Common myeloid progenitor, CD34-positive (primary cell): ENCODE results near the gene PBXIP1.
A peak's percentile ranks its signal among the peaks of the same experiment; 100 is the strongest.

Source experiments
- CTCF ChIA-PET: fragments of 350-600 bp; sonication (Branson Sonifier 250); formaldehyde crosslinking; loops from one replicate; lab custom pipeline; 2021; ENCODE audit warnings: antibody characterized with exemption; lab: Charles Lee
- POLR2A ChIA-PET: fragments of 350-600 bp; sonication (Branson Sonifier 250); formaldehyde crosslinking; loops from one replicate; lab custom pipeline; 2021; ENCODE audit warnings: antibody characterized with exemption; lab: Charles Lee
- DNase-seq, 3 donors: peaks; one replicate each; pipeline versions ENCODE4 v3.0.0 to v3.0.0-alpha.2; 2013
- H3K27ac ChIP-seq, 2 experiments: 1 replicate in 1 of 2; 2 replicates in 1 of 2; pipeline ENCODE4 v1.7.0; 2013; ENCODE audit warnings: inconsistent platforms in 2 of 2, low read length in 2 of 2, mild to moderate bottlenecking in 2 of 2, low read depth in 1 of 2, moderate library complexity in 1 of 2; ENCODE audit not compliant: severe bottlenecking in 2 of 2, insufficient read depth in 1 of 2, poor library complexity in 1 of 2
- H3K27me3 ChIP-seq, 5 experiments: replicated peaks in 2 of 5; 1 replicate in 3 of 5; 2 replicates in 2 of 5; pipeline versions ENCODE4 v1.6.1 to v1.7.0; 2013; ENCODE audit warnings: low read length in 4 of 5, mild to moderate bottlenecking in 2 of 5, moderate library complexity in 2 of 5, inconsistent platforms in 1 of 5; ENCODE audit not compliant: insufficient read depth in 5 of 5, control insufficient read depth in 4 of 5
- H3K36me3 ChIP-seq, 4 experiments: 1 replicate in 2 of 4; 2 replicates in 2 of 4; pipeline versions ENCODE4 v1.6.1 to v1.7.0; 2013; ENCODE audit warnings: low read length in 3 of 4, control low read depth in 1 of 4, mild to moderate bottlenecking in 1 of 4; ENCODE audit not compliant: control insufficient read depth in 4 of 4, insufficient read depth in 4 of 4
- H3K4me1 ChIP-seq, 4 experiments: 1 replicate in 3 of 4; 2 replicates in 1 of 4; pipeline versions ENCODE4 v1.6.1 to v1.7.1; 2013; ENCODE audit warnings: low read length in 3 of 4, mild to moderate bottlenecking in 3 of 4, control low read depth in 1 of 4, inconsistent platforms in 1 of 4, moderate library complexity in 1 of 4; ENCODE audit not compliant: control insufficient read depth in 4 of 4, insufficient read depth in 4 of 4; ENCODE audit errors: control extremely low read depth in 1 of 4
- H3K4me3 ChIP-seq, 7 experiments: 1 replicate in 4 of 7; 2 replicates in 3 of 7; pipeline versions ENCODE4 v1.5.1 to v1.7.0; 2013; ENCODE audit warnings: mild to moderate bottlenecking in 7 of 7, low read length in 6 of 7, moderate library complexity in 6 of 7, inconsistent platforms in 2 of 7, low read depth in 2 of 7, control low read depth in 1 of 7; ENCODE audit not compliant: insufficient read depth in 4 of 7, control insufficient read depth in 1 of 7; ENCODE audit errors: extremely low read depth in 1 of 7
- H3K9me3 ChIP-seq, 5 experiments: 1 replicate in 4 of 5; 2 replicates in 1 of 5; pipeline versions ENCODE4 v1.6.1 to v1.7.1; 2013; ENCODE audit warnings: low read length in 4 of 5, mild to moderate bottlenecking in 2 of 5, inconsistent platforms in 1 of 5, low read depth in 1 of 5, moderate library complexity in 1 of 5; ENCODE audit not compliant: control insufficient read depth in 4 of 5, insufficient read depth in 2 of 5; ENCODE audit errors: control extremely low read depth in 1 of 5
- WGBS: methylation state at CpG from one replicate; pipeline ENCODE4 v1.1.5; 2013; ENCODE audit not compliant: insufficient coverage; 5-methylcytosine and 5-hydroxymethylcytosine counted together

PBXIP1 gene

GRCh38 chr1:154963643-154964042, 7.7 kb upstream of the PBXIP1 start:
- Histone ChIP-seq H3K27me3 (no peaks in the 10 kb centered on the region), H3K27ac (peak overlapping the region in 1 of 2 experiments; percentile 97), H3K4me1 (peaks cover 14 to 35% (median 30%) of the 10 kb centered on the region in 4 experiments), H3K4me3 (no peak overlapping the region), H3K36me3 (peaks cover 6 to 63% (median 48%) of the 10 kb centered on the region in 4 experiments), H3K9me3 (no peaks in the 10 kb centered on the region)
- CTCF ChIA-PET = interaction anchor here (0.9 to 3.7 kb wide), 9 partner anchors 7 to 89 kb away, joined by 3 to 13 read pairs (median 4); partner anchors contain the start of genes CKS1B and PBXIP1
- DNase-seq = no peak
- 94% methylated on average over 7 of the region's 8 CpGs for WGBS
- POLR2A ChIA-PET = no interaction called here

GRCh38 chr1:154962795-154963330, 7.0 kb upstream of the PBXIP1 start:
- Histone ChIP-seq H3K4me1 (peaks cover 14 to 35% (median 30%) of the 10 kb centered on the region in 4 experiments), H3K27ac (peak overlapping the region; percentile 89 to 97), H3K27me3 (no peaks in the 10 kb centered on the region), H3K36me3 (peaks cover 6 to 63% (median 50%) of the 10 kb centered on the region in 4 experiments), H3K9me3 (no peaks in the 10 kb centered on the region), H3K4me3 (peak overlapping the region in 6 of 7 experiments; percentile 11 to 88 (median 82))
- POLR2A ChIA-PET = interaction anchor here (0.6 kb wide), 1 partner anchor 28 kb away, joined by 3 read pairs; no protein-coding TSS in a partner anchor
- WGBS = 87% methylated on average over 4 of the region's 6 CpGs
- no peak for DNase-seq
- CTCF ChIA-PET = interaction anchor here (0.9 to 2.6 kb wide), 7 partner anchors 10 to 90 kb away, joined by 3 to 7 read pairs (median 3); partner anchors contain the start of gene CKS1B

GRCh38 chr1:154962156-154962749, 6.4 kb upstream of the PBXIP1 start:
- Histone ChIP-seq H3K36me3 (peaks cover 5 to 58% (median 49%) of the 10 kb centered on the region in 4 experiments), H3K4me1 (peaks cover 14 to 35% (median 30%) of the 10 kb centered on the region in 4 experiments), H3K9me3 (no peaks in the 10 kb centered on the region), H3K27ac (peak overlapping the region; percentile 89 to 97), H3K27me3 (no peaks in the 10 kb centered on the region), H3K4me3 (peak overlapping the region; percentile 74 to 97 (median 84))
- whole genome bisulfite sequencing = 2% methylated on average over 13 of the region's 25 CpGs
- DNase-seq = peak in 2 of 3 donors; percentile 48 to 67
- CTCF ChIA-PET = interaction anchor here (1.0 to 2.1 kb wide), 10 partner anchors 9 to 57 kb away, joined by 3 to 17 read pairs (median 4); partner anchors contain the start of genes LENEP and SHC1
- POLR2A ChIA-PET = interaction anchor here (0.6 to 1.3 kb wide), 4 partner anchors 12 to 1371 kb away, joined by 3 to 5 read pairs (median 3); partner anchors contain the start of gene CKS1B

- CTCF ChIA-PET = interaction anchor here (1.0 to 2.1 kb wide), 16 partner anchors 10 to 99 kb away, joined by 3 to 17 read pairs (median 4); partner anchors contain the start of genes LENEP, SHC1 and ZBTB7B
- H3K36me3 ChIP-seq = peaks cover 2 to 52% (median 42%) of the 10 kb centered on the region in 4 experiments
- WGBS = under 1% methylated on average over 75 of the region's 93 CpGs
Observed at GRCh38 chr1:154961207-154962155, 5.6 kb upstream of the PBXIP1 start, which contains the start of gene PYGO2. Gene PYGO2, minus strand, starts transcription at chr1:154961782. Its CDS starts 206 bp downstream, at chr1:154961576.

GRCh38 chr1:154960446-154961136, 4.7 kb upstream of the PBXIP1 start:
- Histone ChIP-seq H3K27ac (peak overlapping the region; percentile 89 to 97), H3K4me1 (peaks cover 15 to 50% (median 44%) of the 10 kb centered on the region in 4 experiments), H3K36me3 (peaks cover 2 to 43% (median 34%) of the 10 kb centered on the region in 4 experiments), H3K27me3 (no peaks in the 10 kb centered on the region), H3K4me3 (peak overlapping the region in 6 of 7 experiments; percentile 74 to 89 (median 84)), H3K9me3 (no peaks in the 10 kb centered on the region)
- 11% methylated on average over 6 of the region's 10 CpGs for WGBS
- ChIA-PET POLR2A (interaction anchor here (0.5 to 1.8 kb wide), 13 partner anchors 8 to 372 kb away, joined by 3 to 7 read pairs (median 4); partner anchors contain the start of genes CKS1B, PMVK and SHC1), CTCF (interaction anchor here (1.0 to 2.1 kb wide), 15 partner anchors 9 to 100 kb away, joined by 3 to 17 read pairs (median 4); partner anchors contain the start of genes LENEP, SHC1 and ZBTB7B)
- DNase-seq = no peak

More at GRCh38 chr1:154961207-154962155, 5.6 kb upstream of the PBXIP1 start, which contains the start of gene PYGO2:
- H3K4me1 ChIP-seq = peaks cover 14 to 41% (median 37%) of the 10 kb centered on the region in 4 experiments
- DNase-seq = peak; percentile 79 to 93 (median 89)
- peak within 1 kb of the TSS; percentile 89 to 97 for H3K27ac ChIP-seq
- no peaks in the 10 kb centered on the region for H3K9me3 ChIP-seq
- H3K4me3 ChIP-seq = peak within 1 kb of the TSS; percentile 74 to 97 (median 84)
- POLR2A ChIA-PET = interaction anchor here (0.5 to 1.8 kb wide), 13 partner anchors 8 to 1372 kb away, joined by 3 to 7 read pairs (median 4); partner anchors contain the start of genes CKS1B, PMVK and SHC1
- no peaks in the 10 kb centered on the region for H3K27me3 ChIP-seq
